Astrocyte (in vitro differentiated cells and primary cell): ENCODE results near the gene NFIA. TPM values are rescaled to one million over a fixed set of nuclear protein-coding genes. Genes with fewer than 3 reads are reported as not detected.
A peak's percentile ranks its signal among the peaks of the same experiment; 100 is the strongest.

Experiments
- DNase-seq: peaks from one replicate; pipeline ENCODE4 v3.0.0-alpha.2; 2010; ENCODE audit warnings: low read depth
- FAIRE-seq: peaks from 2 replicates; lab custom pipeline; 2011; peaks lifted over from hg19 to GRCh38; lab: Jason Lieb, UNC
- H2AFZ ChIP-seq: 2 replicates; pipeline ENCODE4 v1.6.0; 2012; ENCODE audit warnings: low read depth, low read length, inconsistent platforms
- H3K27ac ChIP-seq: 2 replicates; pipeline ENCODE4 v1.5.1; 2011; ENCODE audit warnings: low read depth, low read length, inconsistent platforms
- H3K27me3 ChIP-seq: 2 replicates; pipeline ENCODE4 v1.6.0; 2011; ENCODE audit warnings: low read length, inconsistent platforms; ENCODE audit not compliant: insufficient read depth
- H3K36me3 ChIP-seq: 2 replicates; pipeline ENCODE4 v1.5.1; 2011; ENCODE audit warnings: low read length, inconsistent platforms; ENCODE audit not compliant: insufficient read depth
- H3K4me1 ChIP-seq: 2 replicates; pipeline ENCODE4 v1.5.1; 2011; ENCODE audit warnings: low read length, inconsistent platforms; ENCODE audit not compliant: insufficient read depth
- H3K4me2 ChIP-seq: 2 replicates; pipeline ENCODE4 v1.6.0; 2012; ENCODE audit warnings: low read length, inconsistent platforms
- H3K4me3 ChIP-seq: 2 replicates; pipeline ENCODE4 v1.5.1; 2011; ENCODE audit warnings: low read depth, mild to moderate bottlenecking, low read length, inconsistent platforms; ENCODE audit not compliant: insufficient read depth
- H3K79me2 ChIP-seq: 2 replicates; pipeline ENCODE4 v1.6.0; 2012; ENCODE audit warnings: mild to moderate bottlenecking, low read length, inconsistent platforms; ENCODE audit not compliant: insufficient read depth
- H3K9ac ChIP-seq: 2 replicates; pipeline ENCODE4 v1.6.0; 2012; ENCODE audit warnings: mild to moderate bottlenecking, low read length, inconsistent platforms
- H3K9me3 ChIP-seq: 2 replicates; pipeline ENCODE4 v1.5.1; 2012; ENCODE audit warnings: low read depth, mild to moderate bottlenecking, low read length, inconsistent platforms; ENCODE audit not compliant: insufficient read depth
- H4K20me1 ChIP-seq: 2 replicates; pipeline ENCODE4 v1.6.0; 2012; ENCODE audit warnings: low read length, inconsistent platforms; ENCODE audit not compliant: insufficient read depth
- H3K27ac Mint-ChIP-seq: one replicate; pipeline ENCODE4 v1.8.0; 2021; ENCODE audit warnings: mild to moderate bottlenecking, mixed read lengths; ENCODE audit not compliant: unreplicated experiment
- H3K27me3 Mint-ChIP-seq: one replicate; pipeline ENCODE4 v1.8.0; 2021; ENCODE audit warnings: low read depth, mixed read lengths; ENCODE audit not compliant: unreplicated experiment
- H3K36me3 Mint-ChIP-seq: one replicate; pipeline ENCODE4 v1.8.0; 2021; ENCODE audit warnings: low read depth, mixed read lengths; ENCODE audit not compliant: unreplicated experiment
- H3K4me1 Mint-ChIP-seq: one replicate; pipeline ENCODE4 v1.8.0; 2021; ENCODE audit warnings: low read depth, mixed read lengths; ENCODE audit not compliant: unreplicated experiment
- H3K4me3 Mint-ChIP-seq: one replicate; pipeline ENCODE4 v1.8.0; 2021; ENCODE audit warnings: mild to moderate bottlenecking, moderate library complexity, mixed read lengths; ENCODE audit not compliant: unreplicated experiment
- H3K9me3 Mint-ChIP-seq: one replicate; pipeline ENCODE4 v1.8.0; 2021; ENCODE audit warnings: mild to moderate bottlenecking, mixed read lengths; ENCODE audit not compliant: unreplicated experiment
- EZH2 ChIP-seq: IDR thresholded peaks from 2 replicates; pipeline ENCODE4 v1.6.1; 2012; ENCODE audit warnings: mild to moderate bottlenecking, low read length, inconsistent platforms; ENCODE audit not compliant: insufficient read depth
- total RNA-seq: library from RNA; stranded (reverse); gene quantifications from 2 replicates; pipeline ENCODE4 v1.2.1, GENCODE V29; 2021
- TF ChIP-seq, protein P1 (sequence below): IDR thresholded peaks from 2 replicates; pipeline ENCODE4 v1.5.1; 2011; ENCODE audit warnings: low read depth, mild to moderate bottlenecking, inconsistent platforms, low read length, moderate library complexity; ENCODE audit not compliant: insufficient read depth

Gene NFIA
- total RNA-seq, 1 donor from 2014 or later: 4.6 TPM

DNA sequence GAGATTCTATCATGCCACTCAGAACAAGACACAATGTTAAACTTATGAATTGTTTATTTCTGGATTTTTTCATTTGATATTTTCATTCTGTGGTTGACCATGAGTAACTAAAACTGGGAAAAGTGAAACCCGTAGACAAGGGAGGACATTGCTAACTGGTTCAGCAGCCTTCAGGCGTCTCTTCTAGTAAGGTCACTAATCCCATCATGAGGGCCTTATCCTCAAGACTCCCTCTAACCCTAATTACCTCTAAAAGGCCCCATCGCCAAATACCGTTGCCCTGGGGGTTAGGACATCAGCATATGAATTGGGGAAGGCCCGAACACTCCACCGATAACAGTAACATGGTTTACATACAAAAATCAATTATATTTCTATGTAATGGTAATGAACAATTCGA lies 394.9 kb downstream of the NFIA start:
- Histone ChIP-seq H2AFZ (no peak overlapping the region), H3K9me3 (no peaks in the 10 kb centered on the region), H3K4me2 (no peak overlapping the region), H3K9ac (no peak overlapping the region), H3K27me3 (no peaks in the 10 kb centered on the region), H3K4me3 (no peak overlapping the region), H3K79me2 (no peaks in the 10 kb centered on the region), H4K20me1 (no peaks in the 10 kb centered on the region), H3K27ac (no peak overlapping the region), H3K36me3 (no peaks in the 10 kb centered on the region), H3K4me1 (no peaks in the 10 kb centered on the region)
- DNase-seq (no peak), FAIRE-seq (no peak)
- peaks cover 17% of the 10 kb centered on the region for H3K27me3 Mint-ChIP-seq
- H3K36me3 Mint-ChIP-seq: no peaks in the 10 kb centered on the region
- no peak overlapping the region for H3K4me3 Mint-ChIP-seq
- TF ChIP-seq, protein P1, sequence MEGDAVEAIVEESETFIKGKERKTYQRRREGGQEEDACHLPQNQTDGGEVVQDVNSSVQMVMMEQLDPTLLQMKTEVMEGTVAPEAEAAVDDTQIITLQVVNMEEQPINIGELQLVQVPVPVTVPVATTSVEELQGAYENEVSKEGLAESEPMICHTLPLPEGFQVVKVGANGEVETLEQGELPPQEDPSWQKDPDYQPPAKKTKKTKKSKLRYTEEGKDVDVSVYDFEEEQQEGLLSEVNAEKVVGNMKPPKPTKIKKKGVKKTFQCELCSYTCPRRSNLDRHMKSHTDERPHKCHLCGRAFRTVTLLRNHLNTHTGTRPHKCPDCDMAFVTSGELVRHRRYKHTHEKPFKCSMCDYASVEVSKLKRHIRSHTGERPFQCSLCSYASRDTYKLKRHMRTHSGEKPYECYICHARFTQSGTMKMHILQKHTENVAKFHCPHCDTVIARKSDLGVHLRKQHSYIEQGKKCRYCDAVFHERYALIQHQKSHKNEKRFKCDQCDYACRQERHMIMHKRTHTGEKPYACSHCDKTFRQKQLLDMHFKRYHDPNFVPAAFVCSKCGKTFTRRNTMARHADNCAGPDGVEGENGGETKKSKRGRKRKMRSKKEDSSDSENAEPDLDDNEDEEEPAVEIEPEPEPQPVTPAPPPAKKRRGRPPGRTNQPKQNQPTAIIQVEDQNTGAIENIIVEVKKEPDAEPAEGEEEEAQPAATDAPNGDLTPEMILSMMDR: no peak
- TF ChIP-seq EZH2: no peak
- no peaks in the 10 kb centered on the region for H3K9me3 Mint-ChIP-seq
- H3K27ac Mint-ChIP-seq: no peak overlapping the region
- H3K4me1 Mint-ChIP-seq: peaks cover 5% of the 10 kb centered on the region

DNA sequence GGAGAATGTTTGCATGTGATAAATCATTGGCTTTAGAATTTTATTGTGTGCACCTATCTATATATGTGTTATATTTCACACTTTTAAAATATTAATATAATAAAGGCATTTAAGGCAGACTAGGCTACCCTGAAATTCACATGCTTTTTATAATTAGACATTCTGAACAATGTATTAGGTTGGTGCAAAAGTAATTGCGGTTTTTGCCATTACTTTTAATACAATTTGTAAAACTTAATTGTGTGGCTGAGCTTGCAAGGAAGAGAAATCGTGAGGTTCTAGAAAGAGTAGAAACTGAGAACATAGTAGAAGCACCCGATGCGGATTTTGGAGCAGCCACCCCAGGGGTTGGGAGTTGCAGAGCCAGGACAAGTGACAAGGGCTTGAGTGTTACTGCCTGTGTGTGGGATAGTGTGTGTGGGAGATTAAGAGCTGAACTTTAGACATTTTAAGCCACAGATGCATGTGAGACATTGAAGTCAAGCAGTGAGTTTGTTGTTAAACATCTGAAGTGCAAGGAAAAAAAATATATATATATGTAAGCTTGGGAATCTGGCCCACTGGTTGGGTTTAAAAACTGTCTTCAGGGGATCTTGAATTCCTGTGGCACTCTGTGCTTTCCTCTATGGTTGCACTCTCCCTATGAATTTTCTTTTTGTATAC lies 398.0 kb downstream of the NFIA start:
- Mint-ChIP-seq H3K27me3 (peaks cover 25% of the 10 kb centered on the region), H3K9me3 (no peaks in the 10 kb centered on the region), H3K4me1 (peaks cover 5% of the 10 kb centered on the region), H3K36me3 (no peaks in the 10 kb centered on the region), H3K4me3 (no peak overlapping the region), H3K27ac (peak overlapping the region; percentile 9)
- Histone ChIP-seq H4K20me1 (no peaks in the 10 kb centered on the region), H2AFZ (no peak overlapping the region), H3K36me3 (no peaks in the 10 kb centered on the region), H3K9ac (no peak overlapping the region), H3K4me2 (no peak overlapping the region), H3K79me2 (no peaks in the 10 kb centered on the region), H3K9me3 (no peaks in the 10 kb centered on the region), H3K27ac (no peak overlapping the region), H3K27me3 (peaks cover 5% of the 10 kb centered on the region), H3K4me3 (no peak overlapping the region), H3K4me1 (no peaks in the 10 kb centered on the region)
- DNase-seq (no peak), FAIRE-seq (no peak)
- TF ChIP-seq EZH2: no peak
- TF ChIP-seq, protein P1: no peak

DNA sequence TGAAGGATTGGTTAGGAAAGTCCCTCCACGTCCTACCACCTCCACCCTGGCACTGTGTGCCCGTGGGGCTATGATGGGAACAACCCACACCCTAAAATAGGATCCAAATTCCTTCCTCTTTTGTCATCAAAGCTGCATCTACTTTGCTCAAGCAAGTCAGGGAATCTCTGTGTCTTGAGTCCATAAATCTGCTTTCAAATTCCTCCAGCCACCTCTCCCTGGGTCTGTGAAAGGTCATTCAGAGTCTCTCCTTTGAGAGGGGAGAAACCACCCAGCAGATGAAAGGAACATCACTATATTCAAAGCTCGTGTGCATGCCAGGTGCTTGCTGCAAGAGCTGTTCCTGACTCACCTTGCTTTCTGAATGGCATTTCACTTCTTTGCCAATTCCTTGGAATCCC lies 399.0 kb downstream of the NFIA start:
- H3K36me3 Mint-ChIP-seq: no peaks in the 10 kb centered on the region
- Histone ChIP-seq H3K79me2 (no peaks in the 10 kb centered on the region), H3K9me3 (no peaks in the 10 kb centered on the region), H3K4me2 (no peak overlapping the region), H3K27ac (no peak overlapping the region), H3K9ac (no peak overlapping the region), H4K20me1 (no peaks in the 10 kb centered on the region), H3K27me3 (peaks cover 5% of the 10 kb centered on the region), H2AFZ (no peak overlapping the region), H3K4me1 (no peaks in the 10 kb centered on the region), H3K4me3 (no peak overlapping the region), H3K36me3 (no peaks in the 10 kb centered on the region)
- peaks cover 5% of the 10 kb centered on the region for H3K4me1 Mint-ChIP-seq
- H3K27ac Mint-ChIP-seq: no peak overlapping the region
- peaks cover 22% of the 10 kb centered on the region for H3K27me3 Mint-ChIP-seq
- FAIRE-seq: no peak
- TF ChIP-seq, protein P1: no peak
- no peak for TF ChIP-seq EZH2
- no peaks in the 10 kb centered on the region for H3K9me3 Mint-ChIP-seq
- no peak overlapping the region for H3K4me3 Mint-ChIP-seq
- DNase-seq: no peak
